ENCODE measurements around the gene OR6J1. TPM values are rescaled to one million over a fixed set of nuclear protein-coding genes. Genes with fewer than 3 reads are reported as not detected.
"Not testable (repeated sequence)": the region's sequence is repeated elsewhere in the genome, so short reads cannot be mapped to it uniquely, and the experiment has no call there.

OR6J1 gene
- total RNA-seq, 1 experiment from 2014 or later = not detected

GRCh38 chr14:22588526-22589095, 55.5 kb downstream of the OR6J1 start:
- Histone ChIP-seq H3K27ac (peak overlapping the region; percentile 31), H3K27me3 (no peaks in the 10 kb centered on the region), H3K9me3 (replicated peaks) (no peaks in the 10 kb centered on the region), H3K4me1 (no peaks in the 10 kb centered on the region), H3K36me3 (peaks cover 3% of the 10 kb centered on the region; the same call in 1 of the 2 replicates), H3K4me3 (peak overlapping the region; percentile 71)
- no peak for DNase-seq

- not testable (repeated sequence) for H3K27me3 ChIP-seq; H3K4me1 ChIP-seq; H3K9me3 ChIP-seq (replicated peaks); DNase-seq; H3K36me3 ChIP-seq; H3K27ac ChIP-seq
- peak overlapping the region; percentile 71 for H3K4me3 ChIP-seq
Measured at GRCh38 chr14:22587677-22588422, 56.3 kb downstream of the OR6J1 start.

- no peak overlapping the region for H3K4me3 ChIP-seq
- no peak for DNase-seq
- H3K4me1 ChIP-seq = no peaks in the 10 kb centered on the region
- H3K27ac ChIP-seq = no peak overlapping the region
- H3K27me3 ChIP-seq = no peaks in the 10 kb centered on the region
- H3K36me3 ChIP-seq = peaks cover 3% of the 10 kb centered on the region; the same call in 1 of the 2 replicates
- H3K9me3 ChIP-seq (replicated peaks) = no peaks in the 10 kb centered on the region
Measured at GRCh38 chr14:22587247-22587646, 56.9 kb downstream of the OR6J1 start.

- H3K4me1 ChIP-seq = no peaks in the 10 kb centered on the region
- no peaks in the 10 kb centered on the region for H3K9me3 ChIP-seq (replicated peaks)
- DNase-seq = no peak
- no peaks in the 10 kb centered on the region for H3K27me3 ChIP-seq
- no peak overlapping the region for H3K4me3 ChIP-seq
- no peak overlapping the region for H3K27ac ChIP-seq
- H3K36me3 ChIP-seq = peaks cover 3% of the 10 kb centered on the region; the same call in 1 of the 2 replicates
Measured at GRCh38 chr14:22583994-22584393, 60.2 kb downstream of the OR6J1 start.

Other genes starting within 250 kb of the OR6J1 start
- gene DAD1, start 55.1 kb downstream of the OR6J1 start, total RNA-seq (2014; rRNA removed; shearing (Covaris generic)) = 225 and 241 TPM in 2 replicates
- gene ABHD4, start 46.1 kb downstream of the OR6J1 start, total RNA-seq (2014; rRNA removed; shearing (Covaris generic)) = 6.1 and 7.2 TPM in 2 replicates
- gene OXA1L, start 122.3 kb upstream of the OR6J1 start, total RNA-seq (2014; rRNA removed; shearing (Covaris generic)) = 134 and 145 TPM in 2 replicates
- 46.2 and 47.8 TPM in 2 replicates for gene SLC7A7, start 171.1 kb upstream of the OR6J1 start, total RNA-seq (2014; rRNA removed; shearing (Covaris generic))
- 65.1 and 95.5 TPM in 2 replicates for gene MRPL52, start 185.5 kb upstream of the OR6J1 start, total RNA-seq (2014; rRNA removed; shearing (Covaris generic))
- 96.7 and 98.7 TPM in 2 replicates for gene MMP14, start 192.2 kb upstream of the OR6J1 start, total RNA-seq (2014; rRNA removed; shearing (Covaris generic))
- 12.2 and 12.5 TPM in 2 replicates for gene LRP10, start 227.4 kb upstream of the OR6J1 start, total RNA-seq (2014; rRNA removed; shearing (Covaris generic))
- not detected in 2 replicates for gene REM2, start 238.9 kb upstream of the OR6J1 start, total RNA-seq (2014; rRNA removed; shearing (Covaris generic))

All from SJCRH30 (cell line).